ENCODE results near the gene DHRS7B.
"Not testable (repeated sequence)": the region's sequence is repeated elsewhere in the genome, so short reads cannot be mapped to it uniquely, and the experiment has no call there.

The DHRS7B gene

DNA sequence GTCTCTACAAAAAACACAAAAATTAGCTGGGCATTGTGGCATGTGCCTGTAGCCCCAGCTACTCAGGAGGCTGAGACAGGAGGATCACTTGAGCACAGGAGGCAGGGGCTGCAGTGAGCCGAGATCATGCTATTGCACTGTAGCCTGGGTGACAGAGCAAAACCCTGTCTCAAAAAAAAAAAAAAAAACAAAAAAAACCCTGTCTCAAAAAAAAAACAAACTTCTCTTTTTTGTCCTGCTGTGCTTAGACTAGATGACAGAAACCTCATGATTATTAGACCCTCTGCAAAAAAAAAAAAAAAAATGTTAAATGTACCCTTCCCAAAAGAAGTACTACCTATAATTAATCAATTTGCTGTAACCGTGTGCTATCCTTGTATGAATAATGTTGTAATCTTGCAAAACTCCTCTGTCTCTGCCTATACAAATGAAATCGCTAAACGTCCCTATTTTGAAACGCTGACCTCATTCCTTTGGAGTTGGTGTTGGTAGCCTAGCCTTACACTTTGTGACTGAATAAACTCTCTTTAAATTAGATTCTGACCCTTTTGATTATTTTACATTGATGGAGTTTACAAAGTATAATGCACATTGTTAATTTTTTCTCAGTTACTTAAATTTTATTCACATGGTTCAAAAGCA lies 13.6 kb upstream of the DHRS7B start:
- FAIRE-seq, result no peak

DNA sequence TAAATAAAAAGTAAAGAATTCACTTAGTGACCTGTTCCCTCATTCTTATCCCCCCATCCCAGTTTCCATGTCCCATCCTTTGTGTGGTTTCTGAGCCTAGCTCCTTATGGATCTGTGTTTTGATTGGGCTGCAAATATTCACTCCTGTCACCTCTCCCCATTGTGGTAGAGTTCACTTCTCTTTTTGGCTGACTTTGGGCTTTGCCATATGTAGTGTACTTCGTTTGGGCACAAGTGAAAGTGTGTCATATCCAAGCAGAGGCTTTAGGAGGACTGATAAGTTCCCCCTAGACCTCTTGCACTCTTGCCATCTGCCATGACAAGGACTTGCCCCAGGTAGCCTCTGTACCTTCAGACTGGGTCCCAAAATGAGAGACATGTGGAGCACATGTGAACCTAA lies 13.0 kb upstream of the DHRS7B start:
- no peak for FAIRE-seq

DNA sequence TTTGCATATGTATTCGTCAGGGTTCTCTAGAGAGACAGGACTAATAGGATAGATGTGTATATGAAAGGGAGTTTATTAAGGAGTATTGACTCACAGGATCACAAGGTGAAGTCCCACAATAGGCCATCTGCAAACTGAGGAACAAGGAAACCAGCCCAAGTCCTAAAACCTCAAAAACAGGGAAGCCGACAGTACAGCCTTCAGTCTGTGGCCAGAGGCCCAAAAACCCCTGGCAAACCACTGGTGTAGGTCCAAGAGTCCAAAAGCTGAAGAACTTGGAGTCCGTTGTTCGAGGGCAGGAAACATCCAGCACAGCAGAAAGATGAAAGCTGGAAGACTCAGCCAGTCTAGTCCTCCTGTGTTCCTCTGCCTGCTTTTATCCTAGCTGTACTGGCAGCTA lies 12.0 kb upstream of the DHRS7B start:
- not testable (repeated sequence) for FAIRE-seq

DNA sequence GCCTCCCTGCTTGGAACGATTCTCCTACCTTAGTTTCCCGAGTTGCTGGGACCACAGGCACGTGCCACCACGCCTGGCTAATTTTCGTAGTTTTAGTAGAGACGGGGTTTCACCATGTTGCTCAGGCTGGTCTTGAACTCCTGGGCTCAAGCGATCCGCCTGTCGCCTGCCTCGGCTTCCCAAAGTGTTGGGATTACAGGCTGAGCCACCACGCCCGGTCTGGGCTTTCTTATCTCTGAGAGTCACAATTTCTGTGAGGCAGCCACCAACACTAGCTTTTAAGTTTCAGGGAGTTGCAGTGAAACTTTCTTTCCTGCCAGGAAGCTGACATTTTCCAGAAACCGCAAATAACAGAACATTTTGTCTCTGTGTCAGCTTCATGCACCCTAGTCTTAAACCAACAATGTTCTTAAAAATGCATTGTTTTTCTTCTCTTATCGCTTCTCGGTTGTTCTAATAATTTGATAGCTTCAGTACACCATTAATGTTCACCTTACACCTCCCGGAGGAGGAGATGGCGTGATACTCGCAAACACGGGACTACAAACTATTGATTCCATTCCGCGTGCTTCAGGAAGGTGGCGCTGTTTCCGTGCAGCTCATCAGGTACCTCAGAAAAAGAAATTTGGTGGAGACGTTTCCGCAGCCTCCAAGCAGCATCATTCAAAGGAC lies 7.4 kb upstream of the DHRS7B start:
- FAIRE-seq, result peak; percentile 55

DNA sequence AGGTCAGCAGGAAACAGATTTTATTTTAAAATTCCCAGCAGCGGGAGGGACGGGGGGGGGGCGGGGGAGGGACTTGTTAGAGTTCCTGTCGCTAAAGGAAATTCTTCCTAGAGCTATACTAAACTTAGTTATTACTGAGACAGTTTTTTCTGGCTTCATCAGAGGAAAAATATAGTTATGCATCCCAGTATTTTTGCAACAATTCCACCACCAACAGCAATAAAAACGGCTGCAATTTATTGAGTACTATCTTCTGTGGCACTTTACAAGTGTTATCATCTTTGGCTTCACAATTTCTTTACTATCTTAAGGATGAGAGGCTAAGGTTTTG lies 6.9 kb upstream of the DHRS7B start:
- FAIRE-seq, result no peak

DNA sequence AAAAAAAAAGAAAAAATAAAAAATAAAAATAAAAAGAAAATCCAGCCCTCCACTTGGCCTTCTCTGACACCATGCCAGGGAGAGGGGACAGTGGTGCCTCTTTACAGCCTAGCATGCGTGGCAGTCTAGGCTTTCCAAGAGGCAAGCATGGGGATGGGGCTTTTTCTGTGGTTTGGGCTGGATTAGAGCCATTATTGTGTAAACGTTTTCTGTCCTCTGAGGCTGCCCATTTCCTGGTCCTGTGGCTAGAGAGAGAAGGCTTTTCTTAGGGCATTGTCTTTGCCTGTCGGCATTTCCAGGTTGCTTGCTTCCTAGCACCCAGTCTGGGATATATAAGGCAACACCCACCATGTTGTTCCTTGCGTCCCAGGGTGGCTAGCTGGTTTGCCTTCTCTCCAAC lies 2.7 kb upstream of the DHRS7B start:
- FAIRE-seq, result no peak

DNA sequence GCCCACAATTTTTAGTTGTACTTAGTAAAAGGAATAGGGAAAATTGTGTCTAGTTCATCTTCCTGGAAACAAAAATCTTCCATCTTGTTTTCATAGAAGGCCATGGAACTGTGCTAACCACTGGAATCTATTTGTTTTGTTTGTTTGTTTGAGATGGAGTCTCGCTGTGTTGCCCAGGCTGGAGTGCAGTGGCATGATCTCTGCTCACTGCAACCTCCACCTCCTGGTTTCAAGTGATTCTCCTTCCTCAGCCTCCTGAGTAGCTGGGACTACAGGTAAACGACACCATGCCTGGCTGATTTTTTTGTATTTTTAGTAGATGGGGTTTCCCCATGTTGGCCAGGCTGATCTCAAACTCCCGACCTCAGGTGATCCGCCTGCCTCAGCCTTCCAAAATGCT lies 2.2 kb upstream of the DHRS7B start:
- FAIRE-seq, result not testable (repeated sequence)

DNA sequence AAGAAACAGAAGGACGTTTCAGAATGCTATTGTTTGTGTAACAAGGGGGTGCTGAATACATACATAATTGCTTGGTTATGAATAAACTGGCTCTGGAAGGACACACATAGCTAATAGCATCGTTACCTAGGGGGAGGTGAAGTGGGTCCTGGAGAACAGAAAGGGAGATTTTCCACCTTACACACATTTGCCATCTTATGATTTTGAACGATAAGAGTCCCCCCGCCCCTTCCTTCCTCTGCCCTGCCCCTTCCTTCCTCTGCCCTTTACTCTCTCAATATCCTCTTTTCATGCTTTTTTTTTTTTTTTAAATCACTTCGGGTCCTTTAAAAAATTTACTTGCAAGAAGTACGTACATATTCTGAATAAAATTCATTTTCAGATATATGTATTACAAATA lies 902 bp upstream of the DHRS7B start:
- no peak for FAIRE-seq

DNA sequence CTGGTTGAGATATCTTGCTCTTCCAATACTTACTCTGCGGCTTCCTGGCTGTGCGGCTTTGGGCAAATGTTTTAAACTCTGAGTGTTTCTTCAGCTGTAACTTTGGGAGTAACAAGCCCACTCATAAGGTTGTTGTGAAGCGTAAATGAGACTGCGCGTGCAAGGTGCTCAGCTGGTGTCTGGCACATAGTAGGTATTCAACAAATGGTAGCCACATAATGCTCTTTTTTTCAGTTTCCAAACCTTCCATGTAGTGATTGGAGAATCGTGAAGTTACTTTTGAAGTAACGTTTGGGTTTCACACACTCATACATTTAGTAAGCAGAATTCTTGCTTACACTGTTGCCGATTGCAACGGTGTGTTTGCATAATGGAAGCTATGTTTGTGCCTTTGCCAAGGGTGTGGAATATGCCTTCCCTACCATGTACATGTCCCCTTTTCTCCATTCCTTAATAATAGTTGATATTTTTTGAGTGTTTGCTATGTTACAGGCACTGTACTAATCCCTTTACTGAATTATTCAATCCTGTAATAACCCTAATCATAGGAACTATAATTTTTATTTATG lies 829 bp downstream of the DHRS7B start:
- no peak for FAIRE-seq

DNA sequence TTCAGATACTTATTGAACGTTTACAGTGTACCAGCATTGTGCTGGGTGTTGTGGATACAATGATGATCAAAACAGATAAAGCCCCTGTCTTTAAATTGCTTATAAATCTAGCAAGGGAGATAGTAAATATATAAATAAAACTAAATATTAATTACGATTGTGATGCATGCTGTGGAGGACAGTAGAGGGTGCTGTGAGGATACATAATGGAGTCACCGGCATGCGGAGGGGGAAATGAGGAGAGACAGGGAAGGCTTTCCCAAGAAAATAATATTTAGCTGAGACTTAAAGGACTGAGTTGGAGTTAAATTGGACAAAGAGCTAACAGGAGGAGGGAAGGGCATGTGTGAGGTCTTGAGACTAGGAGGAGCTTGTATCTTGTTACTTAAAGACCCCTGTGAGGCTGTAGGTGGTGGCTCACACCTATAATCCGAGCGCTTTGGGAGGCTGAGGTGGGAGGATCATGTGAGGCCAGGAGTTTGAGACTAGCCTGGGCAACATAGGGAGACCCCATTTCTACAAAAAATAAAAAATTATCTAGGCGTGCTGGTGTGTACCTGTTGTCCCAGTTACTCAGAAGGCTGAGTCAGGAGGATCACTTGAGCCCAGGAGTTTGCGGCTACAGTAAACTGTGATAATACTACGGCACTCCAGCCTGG lies 2.4 kb downstream of the DHRS7B start:
- no peak for FAIRE-seq

DNA sequence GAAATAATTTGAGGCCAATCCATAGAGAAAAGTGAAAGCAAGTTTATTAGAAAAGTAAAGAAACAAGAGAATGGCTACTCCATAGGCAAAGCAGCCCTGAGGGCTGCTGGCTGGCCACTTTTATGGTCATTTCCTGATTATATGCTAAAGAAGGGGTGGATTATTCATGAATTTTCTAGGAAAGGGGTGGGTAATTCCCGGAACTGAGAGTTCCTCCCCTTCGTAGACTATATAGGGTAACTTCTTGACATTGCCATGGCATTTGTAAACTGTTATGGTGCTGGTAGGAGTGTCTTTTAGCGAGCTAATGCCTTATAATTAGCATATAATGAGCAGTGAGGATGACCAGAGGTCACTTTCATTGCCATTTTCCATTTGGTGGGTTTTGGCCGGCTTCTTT lies 4.4 kb downstream of the DHRS7B start:
- FAIRE-seq, result no peak

DNA sequence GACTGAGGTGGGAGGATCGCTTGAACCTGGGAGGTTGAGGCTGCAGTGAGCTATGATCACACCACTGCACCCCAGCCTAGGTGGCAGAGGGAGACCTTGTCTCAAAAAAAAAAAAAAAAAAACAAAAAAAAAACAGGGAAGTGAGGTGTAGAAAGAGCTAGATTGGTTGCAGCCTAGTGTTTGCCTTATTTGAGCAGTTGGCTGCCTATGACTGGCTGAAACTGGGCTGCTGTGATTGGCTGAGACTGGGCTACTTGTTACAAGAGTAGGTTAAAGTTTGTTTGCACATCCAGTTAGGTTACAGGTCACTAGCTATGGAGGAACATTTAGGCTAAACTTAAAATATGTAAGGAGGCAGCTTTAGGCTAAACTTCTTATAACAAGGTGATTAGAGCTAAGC lies 5.7 kb downstream of the DHRS7B start:
- FAIRE-seq, result no peak

DNA sequence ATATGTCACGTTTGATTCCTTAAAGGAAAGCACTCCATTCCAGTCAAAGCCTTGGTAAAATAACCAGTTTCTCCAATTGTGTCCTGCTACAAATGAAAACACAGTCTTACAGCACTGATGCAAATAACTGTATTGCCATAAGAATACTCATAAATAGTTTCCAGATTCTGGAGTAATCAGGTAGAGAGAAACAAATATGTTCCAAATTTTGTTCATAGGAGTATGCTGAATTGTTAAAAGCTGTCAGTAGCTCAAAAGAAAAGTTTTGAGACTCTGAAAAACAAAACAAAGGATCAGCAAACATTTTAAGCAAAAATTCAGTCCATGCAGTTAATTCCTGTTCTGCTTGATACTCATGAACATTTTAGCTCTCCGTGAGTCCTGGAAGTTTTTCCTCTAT lies 7.8 kb downstream of the DHRS7B start:
- no peak for FAIRE-seq

DNA sequence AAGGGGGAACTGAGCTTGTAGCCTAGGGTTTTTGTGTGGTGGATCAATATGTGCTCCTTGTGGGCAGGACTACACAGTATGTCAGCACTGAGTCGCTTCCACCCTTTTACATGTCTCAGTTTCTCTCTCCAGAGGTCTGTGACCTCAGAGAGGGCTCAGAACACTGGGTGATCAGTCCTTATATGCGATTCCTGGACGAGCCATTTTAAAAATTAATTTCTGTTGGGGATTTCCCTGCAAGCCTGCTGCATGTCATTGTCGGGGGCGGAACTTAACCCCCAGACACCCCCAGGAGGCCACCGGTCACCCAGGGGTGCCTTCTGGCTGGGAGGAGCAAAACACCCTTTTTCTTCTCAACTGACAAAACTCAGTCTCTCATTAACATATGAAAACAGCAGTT lies 14.1 kb downstream of the DHRS7B start:
- FAIRE-seq, result no peak

DNA sequence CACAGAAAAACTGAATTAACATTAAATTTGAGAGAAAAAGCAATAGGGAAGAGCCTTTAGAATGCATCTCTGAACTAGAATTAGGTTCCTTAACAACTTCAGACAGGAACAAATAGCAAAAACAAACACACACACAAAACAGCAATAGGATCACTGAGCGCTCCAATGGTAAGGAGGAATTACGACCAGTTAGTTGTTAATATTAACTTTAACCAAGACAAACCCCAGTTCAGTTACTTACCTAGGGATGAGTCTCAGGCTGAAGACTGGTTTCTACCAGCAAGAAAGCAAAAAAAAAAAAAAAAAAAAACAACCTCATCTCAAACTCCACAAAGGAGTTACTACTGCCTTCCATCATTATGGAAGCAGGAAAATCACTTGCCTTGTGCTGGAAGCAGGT lies 14.6 kb downstream of the DHRS7B start:
- no peak for FAIRE-seq

DNA sequence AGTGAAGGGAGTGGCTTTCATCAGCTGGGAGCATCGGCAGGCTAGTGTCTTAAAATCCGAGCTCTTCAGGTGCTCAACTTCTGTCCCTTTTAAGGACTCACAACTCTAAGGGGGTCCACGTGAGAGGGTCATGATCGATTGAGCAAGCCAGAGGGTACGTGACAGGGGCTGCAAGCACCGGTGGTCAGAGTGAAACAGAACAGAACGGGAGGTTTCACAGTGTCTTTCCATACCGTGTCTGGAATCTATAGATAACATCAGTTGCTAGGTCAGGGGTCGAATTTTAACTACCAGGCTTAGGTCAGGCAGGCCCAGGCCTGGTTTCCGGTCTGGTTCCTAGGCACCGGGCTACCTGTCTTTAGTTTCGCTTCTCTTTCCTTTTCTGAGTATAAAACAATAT lies 15.3 kb downstream of the DHRS7B start:
- not testable (repeated sequence) for FAIRE-seq

DNA sequence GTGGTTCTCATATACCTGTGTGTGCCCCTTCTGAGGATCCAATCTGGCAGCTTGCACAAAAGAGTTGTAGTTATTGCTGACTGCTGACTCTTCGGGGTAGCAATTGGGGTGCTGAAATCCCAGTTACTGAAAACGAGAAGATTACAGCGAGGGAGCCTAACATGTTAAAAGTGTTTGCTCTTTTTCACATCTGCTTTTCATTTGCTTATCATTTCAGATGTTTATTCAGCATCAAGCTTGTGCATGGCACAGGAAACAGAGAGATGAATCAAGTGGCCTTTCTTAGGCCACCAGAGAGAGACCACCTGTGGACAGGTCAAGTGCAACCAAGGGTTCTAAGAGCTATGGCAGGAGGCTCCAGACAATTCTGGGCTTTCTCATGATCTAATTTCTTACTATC lies 16.9 kb downstream of the DHRS7B start:
- FAIRE-seq, result no peak

DNA sequence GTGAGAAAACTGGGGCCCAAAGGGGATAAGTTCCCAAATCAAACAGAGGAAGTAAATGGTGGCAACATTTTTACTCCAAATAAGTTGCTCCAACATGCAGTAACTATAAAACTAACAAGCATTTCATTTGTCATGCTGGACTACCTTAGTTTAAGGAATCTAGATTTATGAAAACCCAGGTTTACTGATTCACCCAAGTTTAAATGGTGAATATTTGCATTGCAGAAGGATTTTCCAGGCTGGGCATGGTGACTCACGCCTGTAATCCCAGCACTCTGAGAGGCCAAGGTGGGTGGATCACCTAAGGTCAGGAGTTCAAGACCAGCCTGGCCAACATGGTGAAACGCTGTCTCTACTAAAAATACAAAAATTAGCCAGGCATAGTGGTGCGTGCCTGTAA lies 17.5 kb downstream of the DHRS7B start:
- not testable (repeated sequence) for FAIRE-seq

DNA sequence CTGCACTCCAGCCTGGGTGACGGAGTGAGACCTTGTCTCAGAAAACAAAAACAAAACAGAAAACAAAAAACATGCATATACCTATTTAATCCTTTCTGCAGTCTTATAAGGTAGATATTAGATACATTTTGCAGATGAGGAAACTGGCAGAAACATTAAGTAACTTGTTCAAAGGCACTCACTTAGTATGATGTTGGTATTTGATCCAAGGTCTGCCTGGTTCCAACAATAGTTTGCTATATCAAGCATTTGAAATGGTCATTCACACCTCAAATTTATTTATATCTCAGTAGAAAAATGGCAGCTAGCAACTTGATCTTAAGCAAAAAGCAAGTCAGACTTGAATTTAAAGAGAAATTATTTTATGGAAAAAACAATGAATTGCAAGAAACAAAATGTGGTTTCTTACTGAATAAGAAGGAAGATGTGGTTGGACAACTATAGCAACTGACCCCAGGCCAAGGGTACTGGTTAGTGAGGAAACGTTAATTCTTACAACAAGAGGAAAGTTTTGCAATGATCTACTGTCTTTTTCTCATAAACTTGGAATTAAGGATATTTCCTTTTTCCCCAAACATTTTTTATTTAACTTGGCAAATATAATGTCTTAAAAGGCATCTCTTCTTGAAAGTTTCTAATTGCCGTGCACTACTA lies 19.7 kb downstream of the DHRS7B start:
- no peak for FAIRE-seq

DNA sequence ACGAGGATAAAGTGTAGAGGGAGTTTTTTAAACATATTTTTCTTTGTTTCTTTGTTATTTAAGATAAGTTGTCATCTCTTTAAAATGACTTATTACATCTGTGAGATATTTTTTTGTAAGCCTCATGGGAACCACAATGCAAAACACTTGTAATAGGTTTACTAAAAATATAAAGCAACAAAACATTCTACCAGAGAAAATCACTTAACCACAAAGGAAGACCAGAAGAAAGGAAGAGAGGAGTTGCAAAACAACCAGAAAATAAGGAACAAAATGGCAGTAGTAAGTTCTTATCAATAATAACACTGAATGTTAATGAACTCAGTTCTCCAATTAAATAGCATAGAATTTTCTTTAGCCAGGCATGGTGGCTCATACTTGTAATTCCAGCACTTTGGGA lies 22.9 kb downstream of the DHRS7B start:
- no peak for FAIRE-seq

DNA sequence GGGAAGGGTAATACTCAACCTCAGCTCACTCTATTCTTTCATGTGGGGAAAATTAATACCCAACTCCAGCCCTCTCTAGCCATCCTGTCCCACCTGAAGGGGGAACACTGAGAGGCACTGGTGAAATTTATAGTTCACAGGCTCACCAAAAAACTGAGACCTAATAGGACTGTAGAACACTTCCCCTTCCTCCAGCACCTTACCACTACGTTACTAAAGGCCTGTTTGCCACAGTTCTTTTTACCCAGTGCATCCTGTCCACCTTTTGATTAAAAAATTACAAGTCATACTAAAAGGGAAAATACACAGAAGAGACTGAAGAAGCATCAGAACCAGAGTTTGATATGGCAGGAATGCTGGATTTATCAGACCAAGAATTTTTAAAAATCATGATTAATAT lies 26.0 kb downstream of the DHRS7B start:
- FAIRE-seq, result no peak

DNA sequence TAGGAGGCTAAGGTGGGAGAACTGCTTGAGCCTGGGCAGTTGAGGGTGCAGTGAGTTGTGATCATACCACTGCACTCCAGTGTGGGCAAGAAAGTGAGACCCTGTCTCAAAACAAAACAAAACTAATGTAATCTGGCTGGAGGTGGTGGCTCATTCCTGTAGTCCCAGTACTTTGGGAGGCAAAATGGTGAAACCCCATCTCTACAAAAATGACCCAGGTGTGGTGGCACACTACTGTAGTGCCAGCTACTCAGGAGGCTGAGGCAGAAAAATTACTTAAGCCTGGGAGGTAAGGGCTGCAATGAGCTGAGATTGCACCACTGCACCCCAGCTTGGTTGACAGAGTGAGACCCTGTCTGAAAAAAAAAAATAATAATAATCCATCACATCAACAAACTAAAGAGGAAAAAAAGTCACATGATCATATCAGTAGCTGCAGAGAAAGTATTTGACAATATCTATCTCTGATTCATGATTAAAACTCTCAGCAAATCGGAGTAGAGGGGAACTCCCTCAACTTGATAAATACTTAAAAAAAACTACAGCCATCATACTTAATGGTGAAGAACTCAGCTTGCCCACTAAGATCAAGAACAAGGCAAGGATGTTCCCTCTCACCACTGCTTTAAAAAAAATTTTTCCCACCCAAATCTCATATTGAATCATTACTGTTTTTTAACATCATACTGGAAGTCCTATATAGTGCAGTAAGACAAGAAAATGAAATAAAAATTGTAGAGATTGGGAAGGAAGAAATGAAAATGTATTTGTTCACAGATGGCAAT lies 31.0 kb downstream of the DHRS7B start:
- no peak for FAIRE-seq

DNA sequence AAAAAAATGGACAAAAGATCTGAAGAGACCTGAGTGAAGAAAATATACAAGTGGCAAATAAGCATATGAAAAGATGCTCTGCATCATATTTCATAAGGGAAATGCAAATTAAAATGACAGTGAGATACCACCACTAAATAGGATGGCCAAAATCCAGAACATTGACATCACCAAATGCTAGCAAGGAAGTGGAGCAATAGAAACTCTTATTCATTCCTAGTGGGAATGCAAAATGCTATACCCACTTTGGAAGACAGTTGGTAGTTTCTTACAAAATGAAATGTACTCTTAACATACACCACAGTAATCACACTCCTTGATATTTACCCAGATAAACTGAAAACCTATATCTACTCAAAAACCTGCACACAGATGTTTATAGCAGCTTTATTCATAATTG lies 33.6 kb downstream of the DHRS7B start:
- FAIRE-seq, result no peak
